IMR-90 (cell line): Measurements from ENCODE around the gene COX10. TPM values are rescaled to one million over a fixed set of nuclear protein-coding genes. Genes with fewer than 3 reads are reported as not detected.
"Not testable (repeated sequence)": the region's sequence is repeated elsewhere in the genome, so short reads cannot be mapped to it uniquely, and the experiment has no call there.

Experiments
- ATAC-seq: fragments of 200-7000 bp; cut with Tn5 transposase; 2 replicates; pipeline ENCODE4 v1.9.1; 2020; ENCODE audit warnings: low read depth, mild to moderate bottlenecking, moderate library complexity
- BruUV-seq: library from RNA; stranded (reverse); fragments of 400-500 nt; replicated peaks from 2 replicates; lab custom pipeline; 2021; lab: Mats Ljungman, UMichigan
- CTCF ChIA-PET: fragments of 300-600 bp; formaldehyde crosslinking; extraction: SDS; loops from one replicate; lab custom pipeline; 2021; ENCODE audit warnings: antibody characterized with exemption; lab: Yijun Ruan, JAX
- POLR2A ChIA-PET: fragments of 300-600 bp; sonication (Branson Sonifier 250); formaldehyde crosslinking; loops from one replicate; lab custom pipeline; 2022; ENCODE audit warnings: antibody characterized with exemption; ENCODE audit not compliant: unreplicated experiment; lab: Charles Lee
- DNase-seq: peaks from one replicate; pipeline ENCODE4 v3.0.0; 2013
- H2AFZ ChIP-seq: replicated peaks from 2 replicates; pipeline ENCODE3; 2013; ENCODE audit warnings: low read length, mild to moderate bottlenecking; ENCODE audit not compliant: poor library complexity
- H2AK5ac ChIP-seq: 2 replicates; pipeline ENCODE4 v1.6.1; 2013; ENCODE audit warnings: low read depth, low read length, inconsistent platforms
- H2AK9ac ChIP-seq: replicated peaks from 2 replicates; pipeline ENCODE3; 2013; ENCODE audit warnings: mild to moderate bottlenecking, low read depth, low read length, moderate library complexity; ENCODE audit not compliant: poor library complexity
- H2BK120ac ChIP-seq: 2 replicates; pipeline ENCODE4 v1.6.1; 2013; ENCODE audit warnings: low read depth, low read length, inconsistent platforms
- H2BK15ac ChIP-seq: 3 replicates; pipeline ENCODE4 v1.6.1; 2013; ENCODE audit warnings: low read depth, low read length, inconsistent platforms
- H2BK20ac ChIP-seq: 2 replicates; pipeline ENCODE4 v1.6.1; 2013; ENCODE audit warnings: low read depth, mild to moderate bottlenecking, inconsistent platforms, low read length, moderate library complexity
- H2BK5ac ChIP-seq: 2 replicates; pipeline ENCODE4 v1.6.1; 2013; ENCODE audit warnings: mild to moderate bottlenecking, low read depth, low read length, inconsistent platforms; ENCODE audit not compliant: poor library complexity, severe bottlenecking
- H3K14ac ChIP-seq: replicated peaks from 2 replicates; pipeline ENCODE4 v1.6.1; 2013; ENCODE audit warnings: low read depth, low read length, inconsistent platforms
- H3K18ac ChIP-seq: 2 replicates; pipeline ENCODE4 v1.6.1; 2013; ENCODE audit warnings: low read depth, low read length, control low read depth
- H3K23ac ChIP-seq: 2 replicates; pipeline ENCODE4 v1.6.1; 2013; ENCODE audit warnings: low read depth, low read length, inconsistent platforms
- H3K27ac ChIP-seq: 2 replicates; pipeline ENCODE4 v1.5.1; 2013; ENCODE audit warnings: mild to moderate bottlenecking, control low read depth, low read length; ENCODE audit not compliant: insufficient read depth
- H3K27me3 ChIP-seq: 2 replicates; pipeline ENCODE4 v1.6.1; 2013; ENCODE audit warnings: low read length; ENCODE audit not compliant: control insufficient read depth, insufficient read depth
- H3K36me3 ChIP-seq: 2 replicates; pipeline ENCODE4 v1.6.1; 2013; ENCODE audit warnings: low read length, mixed read lengths; ENCODE audit not compliant: control insufficient read depth, insufficient read depth
- H3K4ac ChIP-seq: 2 replicates; pipeline ENCODE4 v1.6.1; 2013; ENCODE audit warnings: low read depth, low read length, inconsistent platforms
- H3K4me1 ChIP-seq: 2 replicates; pipeline ENCODE4 v1.6.1; 2013; ENCODE audit warnings: low read length, mixed read lengths; ENCODE audit not compliant: control insufficient read depth, insufficient read depth
- H3K4me2 ChIP-seq: 2 replicates; pipeline ENCODE4 v1.6.1; 2013; ENCODE audit warnings: low read depth, mild to moderate bottlenecking, control low read depth, low read length, moderate library complexity
- H3K4me3 ChIP-seq: 2 replicates; pipeline ENCODE4 v1.5.1; 2013; ENCODE audit warnings: low read depth, mild to moderate bottlenecking, control low read depth, low read length, moderate library complexity; ENCODE audit not compliant: insufficient read depth
- H3K56ac ChIP-seq: 2 replicates; pipeline ENCODE4 v1.6.1; 2013; ENCODE audit warnings: low read length, inconsistent platforms; ENCODE audit not compliant: insufficient read depth; ENCODE audit errors: extremely low read depth
- H3K79me1 ChIP-seq, 2 experiments: 2 replicates each; pipeline ENCODE4 v1.6.1; 2013; ENCODE audit warnings: low read length in 2 of 2, inconsistent platforms in 1 of 2, low read depth in 1 of 2
- H3K9ac ChIP-seq: 2 replicates; pipeline ENCODE4 v1.6.1; 2013; ENCODE audit warnings: low read depth, low read length, control low read depth
- H3K9me1 ChIP-seq: 2 replicates; pipeline ENCODE4 v1.6.1; 2013; ENCODE audit warnings: low read length, inconsistent platforms; ENCODE audit not compliant: insufficient read depth
- H3K9me3 ChIP-seq: 2 replicates; pipeline ENCODE4 v1.6.1; 2013; ENCODE audit warnings: low read length; ENCODE audit not compliant: control insufficient read depth, insufficient read depth
- H4K20me1 ChIP-seq: 2 replicates; pipeline ENCODE4 v1.6.1; 2013; ENCODE audit warnings: low read length, inconsistent platforms; ENCODE audit not compliant: insufficient read depth
- H4K5ac ChIP-seq: 2 replicates; pipeline ENCODE4 v1.6.1; 2013; ENCODE audit warnings: mild to moderate bottlenecking, low read depth, low read length, control low read depth
- H4K8ac ChIP-seq, 2 experiments: 2 replicates each; pipeline ENCODE4 v1.6.1; 2013; ENCODE audit warnings: low read depth in 2 of 2, low read length in 2 of 2, control low read depth in 1 of 2, inconsistent platforms in 1 of 2
- H4K91ac ChIP-seq: 2 replicates; pipeline ENCODE4 v1.6.1; 2013; ENCODE audit warnings: low read depth, low read length, inconsistent platforms; ENCODE audit not compliant: insufficient read depth
- WGBS, 2 experiments: methylation state at CpG; one replicate each; pipeline versions ENCODE4 v1.1.5 to v1.1.7; 2013; ENCODE audit warnings: missing lambda C conversion rate in 2 of 2; ENCODE audit not compliant: insufficient read length in 1 of 2; ENCODE audit errors: extremely low coverage in 2 of 2; 5-methylcytosine and 5-hydroxymethylcytosine counted together
- dilution Hi-C: fragments of 300-500 bp; cut with HindIII; formaldehyde crosslinking; loops from one replicate; pipeline ENCODE4 v1.14.3; 2018; ENCODE audit warnings: low sequenced_read_pairs; ENCODE audit not compliant: unreplicated experiment
- in situ Hi-C: fragments of 300-500 bp; cut with MboI; formaldehyde crosslinking; loops from 3 replicates; pipeline ENCODE4 v1.14.3; 2019; ENCODE audit warnings: low sequenced_read_pairs, inconsistent platforms, mixed read lengths
- intact Hi-C: fragments of 100-400 bp; cut with micrococcal nuclease; formaldehyde crosslinking; loops from 2 replicates; pipeline ENCODE4 v1.10.0; 2022
- polyA plus RNA-seq, 3 experiments: library from polyadenylated mRNA; depleted of rRNA; stranded (reverse); fragments of >200 nt; gene quantifications; 2 replicates each; pipeline ENCODE4 v1.2.3, GENCODE V29; 2012; ENCODE audit warnings: low replicate concordance in 1 of 3
- total RNA-seq: library from RNA; depleted of rRNA; stranded (reverse); fragments of >200 nt; gene quantifications from 2 replicates; pipeline ENCODE4 v1.2.3, GENCODE V29; 2012

Gene COX10
- total and polyA plus RNA-seq, 2 of the 4 experiments (the other 2 are of a cell fraction): 15.4 to 16.1 TPM

GRCh38 chr17:14184536-14184935 is 115.2 kb downstream of the COX10 start:
- dilution Hi-C loops, H2AFZ ChIP-seq, intact Hi-C loops, POLR2A ChIA-PET, H2BK20ac ChIP-seq, H3K9ac ChIP-seq, H2BK120ac ChIP-seq, H3K4me2 ChIP-seq, H3K23ac ChIP-seq, H4K5ac ChIP-seq, H3K4me1 ChIP-seq, in situ Hi-C loops, H4K91ac ChIP-seq, CTCF ChIA-PET, DNase-seq, H4K8ac ChIP-seq, H2BK15ac ChIP-seq, H3K27me3 ChIP-seq, H2AK9ac ChIP-seq, H3K4me3 ChIP-seq, H3K79me1 ChIP-seq, H3K56ac ChIP-seq, H3K14ac ChIP-seq, H2BK5ac ChIP-seq, H3K27ac ChIP-seq, H3K9me1 ChIP-seq, H3K9me3 ChIP-seq, H2AK5ac ChIP-seq, H4K20me1 ChIP-seq, H3K36me3 ChIP-seq, H3K4ac ChIP-seq, BruUV-seq, ATAC-seq, H3K18ac ChIP-seq: not testable (repeated sequence)
- WGBS, 2 experiments: no CpG with 5 or more reads among the region's 5 CpGs

GRCh38 chr17:14186443-14186842 is 117.1 kb downstream of the COX10 start:
- H2AK9ac ChIP-seq, H3K4ac ChIP-seq, H3K56ac ChIP-seq, dilution Hi-C loops, H3K9me3 ChIP-seq, H3K23ac ChIP-seq, H3K9ac ChIP-seq, H3K79me1 ChIP-seq, H4K20me1 ChIP-seq, ATAC-seq, H3K9me1 ChIP-seq, DNase-seq, H3K4me1 ChIP-seq, H4K8ac ChIP-seq, H2BK120ac ChIP-seq, intact Hi-C loops, H3K4me2 ChIP-seq, BruUV-seq, H4K91ac ChIP-seq, H2BK5ac ChIP-seq, H3K18ac ChIP-seq, H2BK20ac ChIP-seq, H2BK15ac ChIP-seq, H2AFZ ChIP-seq, in situ Hi-C loops, H4K5ac ChIP-seq, H3K36me3 ChIP-seq, H3K27me3 ChIP-seq, H3K14ac ChIP-seq, H3K27ac ChIP-seq, CTCF ChIA-PET, POLR2A ChIA-PET, H3K4me3 ChIP-seq, H2AK5ac ChIP-seq: not testable (repeated sequence)
- WGBS, 2 experiments: no CpG with 5 or more reads among the region's 4 CpGs
